ENCODE measurements around the gene ZMIZ1.

ZMIZ1 gene

DNA sequence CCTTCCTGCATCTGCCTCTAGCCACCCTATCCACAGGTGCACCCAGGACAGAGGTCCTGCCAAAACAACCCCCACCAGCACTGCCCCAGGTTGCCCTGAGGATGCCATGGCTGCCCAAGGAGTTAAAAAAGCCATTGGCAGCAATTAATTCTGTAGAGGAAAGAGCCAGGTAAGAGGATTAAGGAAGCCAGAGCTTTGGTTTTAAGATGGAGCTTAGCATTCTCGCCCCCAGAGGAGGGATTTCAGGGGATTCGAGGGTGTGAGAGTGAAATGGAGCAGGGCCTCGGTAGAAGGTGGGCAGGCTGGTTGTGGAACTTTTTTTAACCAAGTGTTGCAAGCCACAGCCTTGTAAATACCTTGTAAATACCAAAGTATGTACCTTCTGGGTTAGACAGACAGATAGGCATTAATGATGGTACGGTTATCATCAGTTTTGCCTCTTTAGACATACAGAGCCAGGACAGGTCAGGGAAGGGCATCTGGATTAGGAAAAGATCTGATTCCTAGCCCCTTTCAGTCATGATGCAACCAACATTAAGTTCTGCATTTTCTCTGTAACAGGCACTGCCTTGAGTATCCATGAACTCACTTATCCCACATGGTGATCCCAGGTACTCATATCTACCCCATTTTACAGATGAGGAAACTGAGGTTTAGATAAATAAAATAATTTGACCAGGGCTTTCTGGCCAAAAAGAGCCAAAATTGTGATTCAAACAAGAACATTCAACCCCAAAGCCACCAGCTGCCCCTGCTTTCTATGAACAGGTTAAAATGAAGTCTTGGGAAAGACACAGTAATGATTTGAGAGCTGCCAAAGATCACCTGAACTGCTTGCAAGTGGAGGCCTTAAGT is 157.9 kb downstream of the ZMIZ1 start:
- no peak for DNase-seq (ENCODE audit: low read depth, low spot score)
- H3K36me3 ChIP-seq (ENCODE audit: insufficient read depth, insufficient read length, low read length) = peaks cover 81% of the 10 kb centered on the region
- H3K9me3 ChIP-seq (ENCODE audit: insufficient read depth, low read length) = no peaks in the 10 kb centered on the region
- H3K4me3 ChIP-seq (ENCODE audit: insufficient read length, low read depth) = no peak overlapping the region
- no peaks in the 10 kb centered on the region for H3K27me3 ChIP-seq (ENCODE audit: insufficient read depth, insufficient read length)
- TF ChIP-seq ZNF274 (IDR thresholded peaks at IDR 0.05; ENCODE audit: low read depth, low read length) (no peak), YY1 (IDR thresholded peaks at IDR 0.05; ENCODE audit: insufficient read depth, insufficient read length) (no peak), SUZ12 (IDR thresholded peaks at IDR 0.05; ENCODE audit: extremely low read depth, insufficient read depth, insufficient read length) (no peak)
- no peak overlapping the region for H3K9ac ChIP-seq (ENCODE audit: insufficient read length, low read depth)
- H3K4me1 ChIP-seq (ENCODE audit: insufficient read depth, insufficient read length) = peaks cover 20% of the 10 kb centered on the region

- Histone ChIP-seq H3K27me3 (ENCODE audit: insufficient read depth, insufficient read length) (no peaks in the 10 kb centered on the region), H3K4me3 (ENCODE audit: insufficient read length, low read depth) (no peak overlapping the region), H3K4me1 (ENCODE audit: insufficient read depth, insufficient read length) (peaks cover 20% of the 10 kb centered on the region), H3K9ac (ENCODE audit: insufficient read length, low read depth) (no peak overlapping the region), H3K9me3 (ENCODE audit: insufficient read depth, low read length) (no peaks in the 10 kb centered on the region), H3K36me3 (ENCODE audit: insufficient read depth, insufficient read length, low read length) (peaks cover 84% of the 10 kb centered on the region)
- DNase-seq (ENCODE audit: low read depth, low spot score) = no peak
- TF ChIP-seq YY1 (IDR thresholded peaks at IDR 0.05; ENCODE audit: insufficient read depth, insufficient read length) (no peak), SUZ12 (IDR thresholded peaks at IDR 0.05; ENCODE audit: extremely low read depth, insufficient read depth, insufficient read length) (no peak), ZNF274 (IDR thresholded peaks at IDR 0.05; ENCODE audit: low read depth, low read length) (no peak)
Observed at GRCh38 chr10:79229071-79229541, 160.3 kb downstream of the ZMIZ1 start.

GRCh38 chr10:79229830-79230327 is 161.1 kb downstream of the ZMIZ1 start:
- H3K9ac ChIP-seq (ENCODE audit: insufficient read length, low read depth) = no peak overlapping the region
- peaks cover 6% of the 10 kb centered on the region for H3K27me3 ChIP-seq (ENCODE audit: insufficient read depth, insufficient read length)
- DNase-seq (ENCODE audit: low read depth, low spot score) = no peak
- H3K4me3 ChIP-seq (ENCODE audit: insufficient read length, low read depth) = no peak overlapping the region
- no peak for TF ChIP-seq SUZ12 (IDR thresholded peaks at IDR 0.05; ENCODE audit: extremely low read depth, insufficient read depth, insufficient read length)
- no peak for TF ChIP-seq YY1 (IDR thresholded peaks at IDR 0.05; ENCODE audit: insufficient read depth, insufficient read length)
- TF ChIP-seq ZNF274 (IDR thresholded peaks at IDR 0.05; ENCODE audit: low read depth, low read length) = no peak
- no peaks in the 10 kb centered on the region for H3K9me3 ChIP-seq (ENCODE audit: insufficient read depth, low read length)
- peaks cover 82% of the 10 kb centered on the region for H3K36me3 ChIP-seq (ENCODE audit: insufficient read depth, insufficient read length, low read length)
- H3K4me1 ChIP-seq (ENCODE audit: insufficient read depth, insufficient read length) = peaks cover 18% of the 10 kb centered on the region

- no peak overlapping the region for H3K9ac ChIP-seq (ENCODE audit: insufficient read length, low read depth)
- no peak for TF ChIP-seq YY1 (IDR thresholded peaks at IDR 0.05; ENCODE audit: insufficient read depth, insufficient read length)
- no peak for TF ChIP-seq ZNF274 (IDR thresholded peaks at IDR 0.05; ENCODE audit: low read depth, low read length)
- no peak for TF ChIP-seq SUZ12 (IDR thresholded peaks at IDR 0.05; ENCODE audit: extremely low read depth, insufficient read depth, insufficient read length)
Observed at GRCh38 chr10:79230328-79230830, 161.6 kb downstream of the ZMIZ1 start.

DNA sequence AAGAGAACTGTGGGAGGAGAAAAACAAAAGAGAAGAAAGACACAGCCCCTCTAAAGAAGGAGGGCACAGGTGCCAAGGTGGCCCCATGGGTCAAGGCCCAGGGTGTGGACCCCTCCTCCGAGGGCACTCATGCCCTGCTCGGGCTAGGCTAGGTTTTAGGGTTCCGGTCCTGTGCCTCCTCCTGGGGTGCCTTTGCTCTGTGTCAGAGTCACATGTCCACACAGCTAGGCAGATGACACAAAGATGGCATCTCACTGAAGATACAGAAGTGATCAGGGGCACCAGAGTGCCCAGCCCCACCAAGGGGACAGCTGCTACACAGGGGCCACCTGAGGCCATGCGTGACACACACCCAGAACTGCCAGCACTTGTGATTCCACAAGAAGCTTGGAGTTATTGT is 162.1 kb downstream of the ZMIZ1 start:
- Histone ChIP-seq H3K9me3 (ENCODE audit: insufficient read depth, low read length) (no peaks in the 10 kb centered on the region), H3K9ac (ENCODE audit: insufficient read length, low read depth) (no peak overlapping the region), H3K36me3 (ENCODE audit: insufficient read depth, insufficient read length, low read length) (peaks cover 79% of the 10 kb centered on the region), H3K4me3 (ENCODE audit: insufficient read length, low read depth) (no peak overlapping the region), H3K27me3 (ENCODE audit: insufficient read depth, insufficient read length) (peaks cover 15% of the 10 kb centered on the region), H3K4me1 (ENCODE audit: insufficient read depth, insufficient read length) (peaks cover 24% of the 10 kb centered on the region)
- DNase-seq (ENCODE audit: low read depth, low spot score) = no peak
- TF ChIP-seq SUZ12 (IDR thresholded peaks at IDR 0.05; ENCODE audit: extremely low read depth, insufficient read depth, insufficient read length) = no peak
- TF ChIP-seq YY1 (IDR thresholded peaks at IDR 0.05; ENCODE audit: insufficient read depth, insufficient read length) = no peak
- no peak for TF ChIP-seq ZNF274 (IDR thresholded peaks at IDR 0.05; ENCODE audit: low read depth, low read length)

More at GRCh38 chr10:79230328-79230830, 161.6 kb downstream of the ZMIZ1 start:
- no peak for DNase-seq (ENCODE audit: low read depth, low spot score)
- peaks cover 82% of the 10 kb centered on the region for H3K36me3 ChIP-seq (ENCODE audit: insufficient read depth, insufficient read length, low read length)
- H3K9me3 ChIP-seq (ENCODE audit: insufficient read depth, low read length) = no peaks in the 10 kb centered on the region
- H3K27me3 ChIP-seq (ENCODE audit: insufficient read depth, insufficient read length) = peaks cover 11% of the 10 kb centered on the region
- H3K4me1 ChIP-seq (ENCODE audit: insufficient read depth, insufficient read length) = peaks cover 21% of the 10 kb centered on the region
- H3K4me3 ChIP-seq (ENCODE audit: insufficient read length, low read depth) = no peak overlapping the region

DNA sequence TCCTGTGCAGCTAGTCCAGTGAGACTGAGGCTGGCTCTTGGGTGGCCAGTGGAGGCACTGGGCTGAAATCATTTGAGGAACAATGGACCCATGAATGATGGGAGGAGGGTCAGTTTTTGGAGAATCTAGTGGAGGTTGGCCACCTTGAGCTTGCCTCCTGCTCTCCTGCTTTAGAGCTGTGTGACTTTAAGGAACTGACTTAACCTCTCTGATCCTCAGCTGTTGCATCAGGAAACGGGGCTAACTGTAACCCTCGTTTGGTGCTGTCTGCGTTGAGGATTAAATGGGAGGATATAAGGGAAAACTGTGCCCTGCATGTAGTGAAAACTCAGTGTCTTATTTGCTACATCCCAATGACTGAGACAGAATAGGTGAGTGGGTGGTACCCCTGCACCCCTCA is 163.1 kb downstream of the ZMIZ1 start:
- TF ChIP-seq ZNF274 (IDR thresholded peaks at IDR 0.05; ENCODE audit: low read depth, low read length) (no peak), YY1 (IDR thresholded peaks at IDR 0.05; ENCODE audit: insufficient read depth, insufficient read length) (no peak), SUZ12 (IDR thresholded peaks at IDR 0.05; ENCODE audit: extremely low read depth, insufficient read depth, insufficient read length) (no peak)
- Histone ChIP-seq H3K4me3 (ENCODE audit: insufficient read length, low read depth) (no peak overlapping the region), H3K9me3 (ENCODE audit: insufficient read depth, low read length) (no peaks in the 10 kb centered on the region), H3K27me3 (ENCODE audit: insufficient read depth, insufficient read length) (peaks cover 20% of the 10 kb centered on the region), H3K36me3 (ENCODE audit: insufficient read depth, insufficient read length, low read length) (peaks cover 69% of the 10 kb centered on the region), H3K4me1 (ENCODE audit: insufficient read depth, insufficient read length) (peaks cover 31% of the 10 kb centered on the region), H3K9ac (ENCODE audit: insufficient read length, low read depth) (no peak overlapping the region)
- DNase-seq (ENCODE audit: low read depth, low spot score) = no peak

- H3K9ac ChIP-seq (ENCODE audit: insufficient read length, low read depth) = no peak overlapping the region
- no peak overlapping the region for H3K4me3 ChIP-seq (ENCODE audit: insufficient read length, low read depth)
- H3K4me1 ChIP-seq (ENCODE audit: insufficient read depth, insufficient read length) = peaks cover 37% of the 10 kb centered on the region
- peaks cover 28% of the 10 kb centered on the region for H3K27me3 ChIP-seq (ENCODE audit: insufficient read depth, insufficient read length)
- no peak for DNase-seq (ENCODE audit: low read depth, low spot score)
- TF ChIP-seq YY1 (IDR thresholded peaks at IDR 0.05; ENCODE audit: insufficient read depth, insufficient read length) (no peak), ZNF274 (IDR thresholded peaks at IDR 0.05; ENCODE audit: low read depth, low read length) (no peak), SUZ12 (IDR thresholded peaks at IDR 0.05; ENCODE audit: extremely low read depth, insufficient read depth, insufficient read length) (no peak)
- peaks cover 60% of the 10 kb centered on the region for H3K36me3 ChIP-seq (ENCODE audit: insufficient read depth, insufficient read length, low read length)
- no peaks in the 10 kb centered on the region for H3K9me3 ChIP-seq (ENCODE audit: insufficient read depth, low read length)
Observed at GRCh38 chr10:79232864-79233263, 164.1 kb downstream of the ZMIZ1 start.

Measured in NT2/D1 (cell line).